Sigmoid colon (tissue), 7 donors: Measurements from ENCODE around the gene GPR158. TPM values are rescaled to one million over a fixed set of nuclear protein-coding genes. Genes with fewer than 3 reads are reported as not detected.

Source experiments
- DNase-seq: peaks from one replicate; pipeline ENCODE4 v3.0.0-alpha.2; 2019
- H3K27ac ChIP-seq, 4 donors: fragments of 200-600 bp; sonication (generic); one replicate each; pipeline ENCODE4 v1.5.1; 2016 to 2019; ENCODE audit warnings: mild to moderate bottlenecking in 1 of 4
- H3K27me3 ChIP-seq, 3 donors: fragments of 200-600 bp; sonication (generic); one replicate each; pipeline ENCODE4 v1.5.1; 2019; ENCODE audit warnings: mild to moderate bottlenecking in 1 of 3
- H3K36me3 ChIP-seq, 4 donors: fragments of 200-600 bp; sonication (generic); one replicate each; pipeline ENCODE4 v1.5.1; 2016 to 2019
- H3K4me1 ChIP-seq, 4 donors: fragments of 200-600 bp; sonication (generic); one replicate each; pipeline ENCODE4 v1.5.1; 2017 to 2019
- H3K4me3 ChIP-seq, 4 donors: fragments of 200-600 bp; sonication (generic); one replicate each; pipeline ENCODE4 v1.5.1; 2017 to 2019; ENCODE audit warnings: mild to moderate bottlenecking in 2 of 4, moderate library complexity in 1 of 4
- H3K9me3 ChIP-seq, 4 donors: fragments of 200-600 bp in 3 of 4; sonication (generic) in 3 of 4; one replicate each; pipeline versions ENCODE4 v1.5.1 to v1.6.1; 2013 to 2019
- EP300 ChIP-seq, 4 donors: sonication (generic); formaldehyde crosslinking; IDR thresholded peaks; one replicate each; pipeline ENCODE4 v1.6.1; 2017; ENCODE audit warnings: antibody characterized with exemption in 4 of 4
- POLR2A ChIP-seq, 2 donors: fragments of 450-650 bp; IDR thresholded peaks; one replicate each; pipeline ENCODE4 v1.6.1; 2016; ENCODE audit warnings: antibody characterized with exemption in 2 of 2, mild to moderate bottlenecking in 2 of 2, moderate library complexity in 2 of 2
- POLR2AphosphoS5 ChIP-seq, 4 donors: sonication (generic); formaldehyde crosslinking; IDR thresholded peaks; one replicate each; pipeline ENCODE4 v1.6.1; 2017; ENCODE audit warnings: antibody characterized with exemption in 4 of 4
- whole genome bisulfite sequencing, 2 donors: extraction: QIAGEN DNeasy Blood & Tissue Kit; methylation state at CpG; one replicate each; pipeline ENCODE4 v1.1.7; 2013; 5-methylcytosine and 5-hydroxymethylcytosine counted together
- intact Hi-C: fragments of 100-400 bp; cut with DNase I; formaldehyde crosslinking; loops from one replicate; pipeline ENCODE4 v1.15.1; 2023
- polyA plus RNA-seq, 3 donors: library from polyadenylated mRNA; stranded (reverse); fragments of 200-250 nt; gene quantifications; one replicate each; pipeline ENCODE4 v1.2.3, GENCODE V29; 2013
- total RNA-seq, 4 donors: library from RNA; depleted of rRNA; stranded (reverse); fragments of >200 nt; gene quantifications; one replicate each; pipeline ENCODE4 v1.1.0, GENCODE V29; 2016
- TF ChIP-seq, protein P1 (sequence below), 4 experiments: fragments of 450-650 bp in 3 of 4; fragments of 200-600 bp in 1 of 4; IDR thresholded peaks; one replicate each; pipeline ENCODE4 v1.5.1; 2016 to 2019; ENCODE audit warnings: antibody characterized with exemption in 4 of 4, mild to moderate bottlenecking in 3 of 4, moderate library complexity in 2 of 4
- donor health status: healthy with polysubstance abuse.
- donor health status: Bipolar disorder and iron deficiency.
- donor health status: healthy.

GPR158 gene
- total and polyA plus RNA-seq, 7 donors, result 0.16 to 1.1 (median 0.54) TPM; not detected in 2

DNA sequence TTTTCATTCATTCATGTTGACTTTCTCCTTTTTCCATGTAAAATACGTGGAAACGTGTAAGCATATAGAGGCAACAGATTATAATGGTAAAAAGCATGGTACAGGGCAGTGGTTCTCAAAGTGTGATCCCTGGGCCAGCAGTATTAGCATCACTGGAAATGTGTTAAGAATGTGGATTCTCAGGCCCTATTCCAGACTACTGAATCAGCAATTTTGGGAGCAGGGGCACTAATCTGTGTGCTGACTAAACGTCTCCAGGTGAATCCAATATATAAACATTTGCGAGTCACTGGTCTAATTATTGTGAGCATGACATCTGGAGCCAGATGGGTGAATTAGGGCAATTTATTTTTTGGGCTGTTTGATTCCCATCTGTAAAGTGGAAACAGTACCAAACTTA lies 5.1 kb upstream of the GPR158 start:
- intact Hi-C loops, result no loop called here
- peaks cover 0 to 6% (median 3%) of the 10 kb centered on the region in 4 donors for H3K4me1 ChIP-seq
- H3K4me3 ChIP-seq, result no peak overlapping the region
- no peaks in the 10 kb centered on the region for H3K36me3 ChIP-seq
- H3K27ac ChIP-seq, result no peak overlapping the region
- 70 to 73% methylated on average over 4 of the region's 4 CpGs for WGBS, 2 donors
- H3K9me3 ChIP-seq, result peaks cover 0 to 7% (median 0%) of the 10 kb centered on the region in 4 donors
- no peak for DNase-seq
- TF ChIP-seq EP300 (IDR thresholded peaks at IDR 0.05), result no peak
- TF ChIP-seq POLR2AphosphoS5 (IDR thresholded peaks at IDR 0.05), result no peak
- no peak for TF ChIP-seq POLR2A (IDR thresholded peaks at IDR 0.05)
- TF ChIP-seq, protein P1, sequence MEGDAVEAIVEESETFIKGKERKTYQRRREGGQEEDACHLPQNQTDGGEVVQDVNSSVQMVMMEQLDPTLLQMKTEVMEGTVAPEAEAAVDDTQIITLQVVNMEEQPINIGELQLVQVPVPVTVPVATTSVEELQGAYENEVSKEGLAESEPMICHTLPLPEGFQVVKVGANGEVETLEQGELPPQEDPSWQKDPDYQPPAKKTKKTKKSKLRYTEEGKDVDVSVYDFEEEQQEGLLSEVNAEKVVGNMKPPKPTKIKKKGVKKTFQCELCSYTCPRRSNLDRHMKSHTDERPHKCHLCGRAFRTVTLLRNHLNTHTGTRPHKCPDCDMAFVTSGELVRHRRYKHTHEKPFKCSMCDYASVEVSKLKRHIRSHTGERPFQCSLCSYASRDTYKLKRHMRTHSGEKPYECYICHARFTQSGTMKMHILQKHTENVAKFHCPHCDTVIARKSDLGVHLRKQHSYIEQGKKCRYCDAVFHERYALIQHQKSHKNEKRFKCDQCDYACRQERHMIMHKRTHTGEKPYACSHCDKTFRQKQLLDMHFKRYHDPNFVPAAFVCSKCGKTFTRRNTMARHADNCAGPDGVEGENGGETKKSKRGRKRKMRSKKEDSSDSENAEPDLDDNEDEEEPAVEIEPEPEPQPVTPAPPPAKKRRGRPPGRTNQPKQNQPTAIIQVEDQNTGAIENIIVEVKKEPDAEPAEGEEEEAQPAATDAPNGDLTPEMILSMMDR (IDR thresholded peaks at IDR 0.05), result no peak
- H3K27me3 ChIP-seq, result peaks cover 0 to 3% (median 0%) of the 10 kb centered on the region in 3 donors

DNA sequence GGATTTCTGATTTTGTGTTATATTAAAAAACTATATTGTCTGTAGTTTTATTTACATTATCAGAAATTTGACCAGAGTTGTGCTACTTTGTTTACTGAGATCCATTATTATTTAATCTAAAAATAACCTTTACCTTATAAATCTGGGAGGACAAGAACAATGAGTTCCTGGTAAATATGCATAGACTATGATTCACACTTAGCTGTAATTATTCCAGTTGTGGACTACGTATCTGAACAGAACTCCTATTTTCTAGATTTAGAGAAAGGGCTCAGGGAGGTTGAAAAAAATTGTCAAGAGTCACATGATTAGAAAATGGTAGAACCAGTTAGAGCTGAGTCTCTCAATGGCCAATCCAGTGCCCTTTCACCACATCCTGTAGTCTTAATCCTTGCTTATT lies 4.2 kb upstream of the GPR158 start:
- no peak for DNase-seq
- H3K27ac ChIP-seq, result no peak overlapping the region
- TF ChIP-seq, protein P1 (IDR thresholded peaks at IDR 0.05), result no peak
- no peak for TF ChIP-seq EP300 (IDR thresholded peaks at IDR 0.05)
- TF ChIP-seq POLR2AphosphoS5 (IDR thresholded peaks at IDR 0.05), result no peak
- no peak for TF ChIP-seq POLR2A (IDR thresholded peaks at IDR 0.05)
- WGBS, 2 donors, result 62 to 75% methylated on average over 1 of the region's 1 CpG
- H3K27me3 ChIP-seq, result peaks cover 2 to 12% (median 7%) of the 10 kb centered on the region in 3 donors
- H3K36me3 ChIP-seq, result no peaks in the 10 kb centered on the region
- no peak overlapping the region for H3K4me3 ChIP-seq
- peaks cover 0 to 15% (median 12%) of the 10 kb centered on the region in 4 donors for H3K4me1 ChIP-seq
- H3K9me3 ChIP-seq, result peaks cover 0 to 7% (median 0%) of the 10 kb centered on the region in 4 donors
- intact Hi-C loops, result no loop called here

DNA sequence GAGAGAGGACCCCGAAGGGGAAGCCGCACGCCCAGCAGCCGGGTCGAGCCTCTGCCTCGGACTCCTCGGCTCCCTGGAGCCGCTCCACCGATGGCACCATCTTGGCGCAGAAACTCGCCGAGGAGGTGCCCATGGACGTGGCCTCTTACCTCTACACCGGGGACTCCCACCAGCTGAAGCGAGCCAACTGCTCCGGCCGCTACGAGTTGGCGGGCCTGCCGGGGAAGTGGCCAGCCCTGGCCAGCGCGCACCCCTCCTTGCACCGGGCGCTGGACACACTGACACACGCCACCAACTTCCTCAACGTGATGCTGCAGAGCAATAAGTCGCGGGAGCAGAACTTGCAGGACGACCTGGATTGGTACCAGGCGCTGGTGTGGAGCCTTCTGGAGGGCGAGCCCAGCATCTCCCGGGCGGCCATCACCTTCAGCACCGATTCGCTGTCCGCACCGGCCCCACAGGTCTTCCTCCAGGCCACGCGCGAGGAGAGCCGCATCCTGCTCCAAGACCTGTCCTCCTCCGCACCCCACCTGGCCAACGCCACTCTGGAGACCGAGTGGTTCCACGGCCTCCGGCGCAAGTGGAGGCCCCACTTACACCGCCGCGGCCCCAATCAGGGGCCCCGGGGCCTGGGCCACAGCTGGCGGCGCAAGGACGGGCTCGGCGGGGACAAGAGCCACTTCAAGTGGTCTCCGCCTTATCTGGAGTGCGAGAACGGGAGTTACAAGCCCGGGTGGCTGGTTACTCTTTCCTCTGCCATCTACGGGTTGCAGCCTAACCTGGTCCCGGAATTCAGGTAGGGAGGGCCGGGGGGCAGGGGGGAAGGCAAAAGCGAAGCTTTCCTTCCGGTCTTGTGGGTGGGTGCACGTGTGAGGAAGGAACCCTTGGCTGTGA lies 973 bp downstream of the GPR158 start:
- Histone ChIP-seq H3K4me3 (peak overlapping the region in 2 of 4 donors; percentile 51 to 56), H3K4me1 (peaks cover 0 to 25% (median 21%) of the 10 kb centered on the region in 4 donors), H3K36me3 (no peaks in the 10 kb centered on the region), H3K27me3 (peaks cover 34 to 61% (median 35%) of the 10 kb centered on the region in 3 donors), H3K9me3 (peaks cover 0 to 7% (median 0%) of the 10 kb centered on the region in 4 donors), H3K27ac (no peak overlapping the region)
- intact Hi-C loops, result no loop called here
- 6% methylated on average over 66 of the region's 66 CpGs for WGBS, 2 donors
- TF ChIP-seq, protein P1 (IDR thresholded peaks at IDR 0.05), result no peak
- no peak for DNase-seq

DNA sequence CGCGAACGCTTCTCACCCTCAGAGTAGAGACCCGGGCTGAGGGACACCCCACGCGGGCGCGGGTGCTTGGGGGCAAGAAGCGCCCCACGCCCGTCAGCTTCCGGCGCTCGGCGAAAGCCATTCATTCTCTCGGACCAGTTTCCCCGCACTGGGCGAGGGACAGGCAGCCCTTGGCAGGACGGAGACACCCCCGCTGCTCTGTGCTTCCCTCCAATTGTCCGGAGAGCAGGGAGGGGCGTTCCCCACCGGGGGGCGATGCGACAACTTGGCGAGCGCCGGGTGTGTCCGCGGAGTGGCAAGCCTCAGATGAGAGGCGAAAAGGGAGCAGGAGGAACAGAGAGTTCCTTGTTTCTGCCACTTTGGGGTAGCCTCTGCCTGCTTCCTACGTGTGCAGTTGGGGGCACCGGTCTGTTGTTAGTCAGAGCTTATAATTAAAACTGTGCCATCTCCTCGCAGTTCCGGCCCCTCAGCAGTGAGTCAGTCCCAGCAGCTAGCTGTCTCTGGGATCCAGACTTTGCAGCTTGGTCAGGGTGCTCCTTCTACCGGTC lies 1.7 kb downstream of the GPR158 start:
- H3K27me3 ChIP-seq, result peaks cover 34 to 61% (median 35%) of the 10 kb centered on the region in 3 donors
- intact Hi-C loops, result no loop called here
- 3 to 4% methylated on average over 36 of the region's 36 CpGs for WGBS, 2 donors
- H3K4me3 ChIP-seq, result no peak overlapping the region
- peaks cover 0 to 7% (median 0%) of the 10 kb centered on the region in 4 donors for H3K9me3 ChIP-seq
- H3K36me3 ChIP-seq, result no peaks in the 10 kb centered on the region
- peaks cover 0 to 25% (median 21%) of the 10 kb centered on the region in 4 donors for H3K4me1 ChIP-seq
- no peak overlapping the region for H3K27ac ChIP-seq
- TF ChIP-seq, protein P1 (IDR thresholded peaks at IDR 0.05), result no peak
- TF ChIP-seq POLR2AphosphoS5 (IDR thresholded peaks at IDR 0.05) (no peak), POLR2A (IDR thresholded peaks at IDR 0.05) (no peak), EP300 (IDR thresholded peaks at IDR 0.05) (no peak)
- DNase-seq, result no peak
